ENCODE data around the gene EP400.

EP400 gene

GRCh38 chr12:132075026-132075713, 125.4 kb downstream of the EP400 start:
- Histone ChIP-seq H3K4me3 (ENCODE audit: low read depth, low read length) (no peak overlapping the region), H3K9me3 (ENCODE audit: severe bottlenecking) (no peaks in the 10 kb centered on the region), H3K36me3 (peaks cover 41% of the 10 kb centered on the region), H3K27ac (no peak overlapping the region), H3K27me3 (ENCODE audit: insufficient read depth, low read depth, severe bottlenecking) (no peaks in the 10 kb centered on the region)
- no peak for DNase-seq
- no peak for TF ChIP-seq CTCF (IDR thresholded peaks at IDR 0.05; ENCODE audit: low read depth, low read length)

- H3K36me3 ChIP-seq, result peaks cover 41% of the 10 kb centered on the region
These were observed 126.2 kb downstream of the EP400 start for GRCh38 chr12:132075714-132076553.

GRCh38 chr12:132076711-132077110, 127.0 kb downstream of the EP400 start:
- H3K36me3 ChIP-seq, result peaks cover 38% of the 10 kb centered on the region
- no peak overlapping the region for H3K27ac ChIP-seq
- DNase-seq, result no peak
- TF ChIP-seq CTCF (IDR thresholded peaks at IDR 0.05; ENCODE audit: low read depth, low read length), result no peak
- H3K9me3 ChIP-seq (ENCODE audit: severe bottlenecking), result no peaks in the 10 kb centered on the region
- no peak overlapping the region for H3K4me3 ChIP-seq (ENCODE audit: low read depth, low read length)
- no peaks in the 10 kb centered on the region for H3K27me3 ChIP-seq (ENCODE audit: insufficient read depth, low read depth, severe bottlenecking)

More at GRCh38 chr12:132075714-132076553, 126.2 kb downstream of the EP400 start:
- no peaks in the 10 kb centered on the region for H3K27me3 ChIP-seq (ENCODE audit: insufficient read depth, low read depth, severe bottlenecking)
- no peak for TF ChIP-seq CTCF (IDR thresholded peaks at IDR 0.05; ENCODE audit: low read depth, low read length)
- no peak overlapping the region for H3K27ac ChIP-seq
- H3K4me3 ChIP-seq (ENCODE audit: low read depth, low read length), result no peak overlapping the region
- no peaks in the 10 kb centered on the region for H3K9me3 ChIP-seq (ENCODE audit: severe bottlenecking)
- no peak for DNase-seq

GRCh38 chr12:132077322-132078100, 127.8 kb downstream of the EP400 start:
- H3K27ac ChIP-seq, result no peak overlapping the region
- no peak for TF ChIP-seq CTCF (IDR thresholded peaks at IDR 0.05; ENCODE audit: low read depth, low read length)
- DNase-seq, result no peak
- no peaks in the 10 kb centered on the region for H3K27me3 ChIP-seq (ENCODE audit: insufficient read depth, low read depth, severe bottlenecking)
- no peaks in the 10 kb centered on the region for H3K9me3 ChIP-seq (ENCODE audit: severe bottlenecking)
- H3K36me3 ChIP-seq, result peaks cover 38% of the 10 kb centered on the region
- no peak overlapping the region for H3K4me3 ChIP-seq (ENCODE audit: low read depth, low read length)

GRCh38 chr12:132078190-132078589, 128.4 kb downstream of the EP400 start:
- Histone ChIP-seq H3K4me3 (ENCODE audit: low read depth, low read length) (no peak overlapping the region), H3K36me3 (peaks cover 35% of the 10 kb centered on the region), H3K27ac (no peak overlapping the region), H3K27me3 (ENCODE audit: insufficient read depth, low read depth, severe bottlenecking) (no peaks in the 10 kb centered on the region), H3K9me3 (ENCODE audit: severe bottlenecking) (no peaks in the 10 kb centered on the region)
- no peak for DNase-seq
- no peak for TF ChIP-seq CTCF (IDR thresholded peaks at IDR 0.05; ENCODE audit: low read depth, low read length)
